GM18507 (cell line): ENCODE measurements around the gene CENPE.
A peak's percentile ranks its signal among the peaks of the same experiment; 100 is the strongest.

ENCODE experiments used
- DNase-seq: peaks from one replicate; pipeline ENCODE4 v3.0.0; 2011; ENCODE audit warnings: low read depth; ENCODE audit not compliant: insufficient read length; ENCODE audit errors: extremely low spot score
- FAIRE-seq: peaks from 2 replicates; lab custom pipeline; 2011; peaks lifted over from hg19 to GRCh38; lab: Jason Lieb, UNC

The CENPE gene

GRCh38 chr4:103085555-103086196 is 112.5 kb downstream of the CENPE start:
- no peak for DNase-seq
- FAIRE-seq, result no peak

DNA sequence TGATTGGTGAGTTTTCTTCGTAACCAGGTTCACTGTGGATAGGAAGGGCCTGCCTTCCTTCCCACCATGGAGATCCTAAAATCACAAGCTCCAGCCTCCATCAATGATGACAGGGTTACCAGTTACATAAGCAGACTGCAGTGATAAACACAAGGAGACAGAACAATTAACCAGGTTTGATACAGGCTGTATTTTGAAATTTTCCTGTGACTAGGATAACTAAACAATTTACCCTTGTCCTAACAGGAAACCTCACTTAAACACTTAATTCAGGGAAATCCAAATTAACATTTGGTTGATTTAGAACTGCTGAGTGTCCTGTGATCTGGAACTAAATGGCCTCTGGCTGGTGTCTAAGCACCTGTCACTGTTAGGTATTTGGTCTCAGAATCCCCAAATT is 118.5 kb downstream of the CENPE start:
- FAIRE-seq (no peak), DNase-seq (no peak)

- DNase-seq, result no peak
These were observed 121.3 kb downstream of the CENPE start, which contains the start of gene SLC9B2 for GRCh38 chr4:103076747-103077347. Gene SLC9B2, minus strand, starts transcription at chr4:103076761. Its CDS starts 9,211 bp downstream, at chr4:103067550.

GRCh38 chr4:103075894-103076746 is 122.0 kb downstream of the CENPE start:
- FAIRE-seq, result peak; percentile 59

More at GRCh38 chr4:103076747-103077347, 121.3 kb downstream of the CENPE start, which contains the start of gene SLC9B2:
- FAIRE-seq, result peak; percentile 65

DNA sequence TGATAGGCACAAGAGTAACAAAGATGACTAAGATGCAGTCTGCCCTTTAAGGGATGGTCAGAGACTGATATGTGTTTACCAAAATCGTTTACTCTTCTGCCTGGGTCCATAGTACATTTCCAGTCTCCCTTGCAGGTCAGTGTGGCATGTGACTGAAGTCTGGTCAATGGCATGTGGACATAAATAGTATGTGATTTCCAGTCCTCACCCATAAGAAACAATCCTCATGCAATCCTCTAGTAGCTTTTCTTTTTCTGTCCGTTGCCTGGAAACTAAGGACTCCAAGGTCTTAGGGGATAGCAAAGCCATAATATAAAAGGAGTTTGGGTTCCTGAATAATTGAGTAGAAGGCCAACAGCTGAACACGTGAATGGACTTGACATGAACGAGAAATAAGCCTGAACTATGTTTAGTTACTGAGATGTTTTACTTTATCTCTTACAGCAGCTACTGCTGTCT is 122.7 kb downstream of the CENPE start:
- peak; percentile 24 for FAIRE-seq
- no peak for DNase-seq

More at GRCh38 chr4:103075894-103076746, 122.0 kb downstream of the CENPE start:
- DNase-seq, result peak; percentile 26

GRCh38 chr4:103074744-103075434 is 123.3 kb downstream of the CENPE start:
- no peak for DNase-seq
- peak; percentile 69 for FAIRE-seq

- FAIRE-seq (no peak), DNase-seq (no peak)
These were observed 124.2 kb downstream of the CENPE start for GRCh38 chr4:103073792-103074438.

GRCh38 chr4:103067841-103068547 is 130.1 kb downstream of the CENPE start:
- FAIRE-seq, result peak; percentile 15

DNA sequence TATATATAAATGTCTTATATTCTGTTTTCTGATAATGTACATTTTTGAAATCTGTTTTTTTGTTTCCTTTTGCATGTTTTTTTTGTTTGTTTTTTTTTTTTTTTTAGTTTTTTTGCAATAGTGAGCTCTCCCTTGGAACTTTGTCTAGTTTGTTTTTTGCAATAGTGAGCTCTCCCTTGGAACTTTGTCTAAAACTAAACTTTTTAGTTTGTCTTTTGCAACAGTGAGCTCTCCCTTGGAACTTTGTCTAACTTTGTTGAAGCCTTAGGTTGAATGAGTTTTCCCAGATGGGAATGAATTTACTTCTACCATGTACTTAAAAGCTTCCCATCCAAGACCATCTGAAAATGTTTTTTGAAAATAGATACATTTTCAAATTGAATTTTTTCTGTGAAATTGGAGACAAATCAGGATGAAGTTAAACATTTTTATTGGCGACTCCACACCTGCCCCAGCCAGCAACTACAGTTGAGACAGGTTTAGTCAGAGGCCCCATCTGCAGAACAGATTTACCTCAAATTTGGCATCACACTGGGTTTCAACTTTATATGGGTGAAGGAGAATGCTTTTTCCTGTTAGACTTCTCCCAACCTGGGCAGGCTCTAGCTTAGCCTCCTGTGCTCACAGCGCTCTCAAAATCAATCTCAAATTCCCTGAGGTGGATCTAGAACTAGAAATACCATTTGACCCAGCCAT is 137.5 kb downstream of the CENPE start:
- FAIRE-seq, result no peak
- no peak for DNase-seq

More at GRCh38 chr4:103067841-103068547, 130.1 kb downstream of the CENPE start:
- DNase-seq, result no peak
